Upper lobe of left lung (tissue), 6 donors: ENCODE results near the gene MAML2. TPM values are rescaled to one million over a fixed set of nuclear protein-coding genes. Genes with fewer than 3 reads are reported as not detected.
A peak's percentile ranks its signal among the peaks of the same experiment; 100 is the strongest.

ENCODE experiments used
- ATAC-seq, 2 donors: fragments of 200-7000 bp; cut with Tn5 transposase; one replicate each; pipeline ENCODE4 v1.9.1; 2022; ENCODE audit warnings: mild to moderate bottlenecking in 2 of 2, moderate library complexity in 2 of 2; ENCODE audit not compliant: low FRiP score in 2 of 2
- DNase-seq, 2 donors: peaks; one replicate each; pipeline ENCODE4 v3.0.0-alpha.2; 2019 to 2020
- H3K27ac ChIP-seq, 4 donors: fragments of 200-600 bp; sonication (generic); one replicate each; pipeline ENCODE4 v1.5.1; 2016 to 2019
- H3K27me3 ChIP-seq, 4 donors: fragments of 200-600 bp; sonication (generic); one replicate each; pipeline ENCODE4 v1.5.1; 2017 to 2019
- H3K36me3 ChIP-seq, 4 donors: fragments of 200-600 bp; sonication (generic); one replicate each; pipeline ENCODE4 v1.5.1; 2016 to 2019
- H3K4me1 ChIP-seq, 4 donors: fragments of 200-600 bp; sonication (generic); one replicate each; pipeline ENCODE4 v1.5.1; 2018 to 2019
- H3K4me3 ChIP-seq, 4 donors: fragments of 200-600 bp; sonication (generic); one replicate each; pipeline ENCODE4 v1.5.1; 2017 to 2019; ENCODE audit warnings: mild to moderate bottlenecking in 2 of 4, moderate library complexity in 1 of 4
- H3K9me3 ChIP-seq, 4 donors: fragments of 200-600 bp; sonication (generic); one replicate each; pipeline ENCODE4 v1.5.1; 2018 to 2019
- EP300 ChIP-seq, 4 donors: sonication (generic); formaldehyde crosslinking; IDR thresholded peaks; one replicate each; pipeline ENCODE4 v1.5.1; 2017; ENCODE audit warnings: antibody characterized with exemption in 4 of 4, control low read depth in 2 of 4
- POLR2A ChIP-seq, 4 donors: fragments of 450-650 bp; IDR thresholded peaks; one replicate each; pipeline ENCODE4 v1.5.1; 2016 to 2017; ENCODE audit warnings: antibody characterized with exemption in 4 of 4, mild to moderate bottlenecking in 2 of 4
- POLR2AphosphoS5 ChIP-seq, 2 donors: sonication (generic); formaldehyde crosslinking; IDR thresholded peaks; one replicate each; pipeline ENCODE4 v1.5.1; 2017; ENCODE audit warnings: antibody characterized with exemption in 2 of 2
- WGBS, 2 donors: methylation state at CpG; one replicate each; pipeline ENCODE4 v1.1.5; 2017 to 2018; 5-methylcytosine and 5-hydroxymethylcytosine counted together
- total RNA-seq, 6 donors: library from RNA; depleted of rRNA in 4 of 6; stranded (reverse); fragments of >200 nt in 4 of 6; gene quantifications; one replicate each; pipeline versions ENCODE4 v1.1.0 to v1.2.1, GENCODE V29; 2016 to 2021
- TF ChIP-seq, protein P1 (sequence below), 6 experiments: fragments of 450-650 bp in 4 of 6; fragments of 200-600 bp in 2 of 6; sonication (generic) in 2 of 6; IDR thresholded peaks; one replicate each; pipeline ENCODE4 v1.5.1; 2016 to 2019; ENCODE audit warnings: antibody characterized with exemption in 6 of 6
- donor health status: DM: no; HTN: no; CAD: no; lungs with moderate emphysema.
- donor health status: DM: no; HTN: yes; CAD: no; lungs with severe emphysema.

MAML2 gene
- total RNA-seq, 6 donors from 2014 or later = 19.5 to 36.6 (median 26.3) TPM

DNA sequence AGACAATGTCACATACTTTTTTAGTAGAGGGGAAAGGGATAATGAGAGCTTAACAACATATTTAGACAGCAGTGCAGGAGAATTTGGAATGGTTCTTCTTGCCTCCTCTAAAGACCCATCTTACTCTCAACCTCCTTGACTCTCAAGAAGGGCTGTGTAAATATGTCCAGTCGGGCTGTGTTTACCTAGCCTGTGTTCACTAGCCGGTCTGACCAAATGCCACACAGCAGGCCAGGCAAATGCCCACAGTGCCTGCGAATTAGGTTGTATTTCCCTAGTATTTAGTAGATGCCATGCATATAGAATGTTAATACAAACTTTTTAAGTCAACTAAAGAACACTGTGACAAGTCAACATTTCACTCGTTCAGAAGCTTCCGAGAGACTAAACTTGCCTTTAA, 367.7 kb downstream of the MAML2 start:
- no peak for TF ChIP-seq EP300 (IDR thresholded peaks at IDR 0.05)
- no peak for TF ChIP-seq POLR2AphosphoS5 (IDR thresholded peaks at IDR 0.05)
- TF ChIP-seq, protein P1, sequence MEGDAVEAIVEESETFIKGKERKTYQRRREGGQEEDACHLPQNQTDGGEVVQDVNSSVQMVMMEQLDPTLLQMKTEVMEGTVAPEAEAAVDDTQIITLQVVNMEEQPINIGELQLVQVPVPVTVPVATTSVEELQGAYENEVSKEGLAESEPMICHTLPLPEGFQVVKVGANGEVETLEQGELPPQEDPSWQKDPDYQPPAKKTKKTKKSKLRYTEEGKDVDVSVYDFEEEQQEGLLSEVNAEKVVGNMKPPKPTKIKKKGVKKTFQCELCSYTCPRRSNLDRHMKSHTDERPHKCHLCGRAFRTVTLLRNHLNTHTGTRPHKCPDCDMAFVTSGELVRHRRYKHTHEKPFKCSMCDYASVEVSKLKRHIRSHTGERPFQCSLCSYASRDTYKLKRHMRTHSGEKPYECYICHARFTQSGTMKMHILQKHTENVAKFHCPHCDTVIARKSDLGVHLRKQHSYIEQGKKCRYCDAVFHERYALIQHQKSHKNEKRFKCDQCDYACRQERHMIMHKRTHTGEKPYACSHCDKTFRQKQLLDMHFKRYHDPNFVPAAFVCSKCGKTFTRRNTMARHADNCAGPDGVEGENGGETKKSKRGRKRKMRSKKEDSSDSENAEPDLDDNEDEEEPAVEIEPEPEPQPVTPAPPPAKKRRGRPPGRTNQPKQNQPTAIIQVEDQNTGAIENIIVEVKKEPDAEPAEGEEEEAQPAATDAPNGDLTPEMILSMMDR (IDR thresholded peaks at IDR 0.05) = no peak
- TF ChIP-seq POLR2A (IDR thresholded peaks at IDR 0.05) = no peak
- no peak overlapping the region for H3K4me3 ChIP-seq
- H3K9me3 ChIP-seq = no peaks in the 10 kb centered on the region
- no peaks in the 10 kb centered on the region for H3K27me3 ChIP-seq
- H3K4me1 ChIP-seq = no peaks in the 10 kb centered on the region
- 64 to 78% methylated on average over 5 of the region's 5 CpGs for WGBS, 2 donors
- DNase-seq (peak in 1 of 2 donors; percentile 51), ATAC-seq (no peak)
- no peak overlapping the region for H3K27ac ChIP-seq
- peaks cover 0 to 16% (median 9%) of the 10 kb centered on the region in 4 donors for H3K36me3 ChIP-seq

DNA sequence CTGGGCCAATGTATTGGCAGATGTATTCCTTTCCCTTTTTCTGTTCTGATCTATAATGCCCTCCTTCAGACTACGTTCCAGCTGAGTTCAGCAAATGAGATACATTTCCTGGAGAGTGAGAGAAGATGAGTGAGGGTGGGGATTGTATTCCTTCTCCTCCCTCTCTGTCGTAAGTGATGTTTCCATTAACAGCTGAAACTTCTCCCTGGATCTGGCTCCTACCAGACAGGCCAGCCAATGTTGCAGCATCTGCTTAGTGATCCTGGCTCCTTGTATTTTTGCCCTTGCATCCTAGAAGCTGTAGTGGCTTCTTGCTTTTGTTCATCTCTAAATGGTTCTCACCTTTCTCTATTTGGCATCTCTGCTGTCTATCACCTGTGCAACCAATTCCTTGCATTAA, 370.9 kb downstream of the MAML2 start:
- Histone ChIP-seq H3K4me1 (no peaks in the 10 kb centered on the region), H3K4me3 (no peak overlapping the region), H3K9me3 (no peaks in the 10 kb centered on the region), H3K27me3 (no peaks in the 10 kb centered on the region), H3K36me3 (no peaks in the 10 kb centered on the region), H3K27ac (no peak overlapping the region)
- ATAC-seq (no peak), DNase-seq (no peak)
- TF ChIP-seq POLR2A (IDR thresholded peaks at IDR 0.05) (no peak), EP300 (IDR thresholded peaks at IDR 0.05) (no peak), POLR2AphosphoS5 (IDR thresholded peaks at IDR 0.05) (no peak)
- TF ChIP-seq, protein P1 (IDR thresholded peaks at IDR 0.05) = no peak
- WGBS, 2 donors = 58 to 69% methylated on average over 2 of the region's 2 CpGs

DNA sequence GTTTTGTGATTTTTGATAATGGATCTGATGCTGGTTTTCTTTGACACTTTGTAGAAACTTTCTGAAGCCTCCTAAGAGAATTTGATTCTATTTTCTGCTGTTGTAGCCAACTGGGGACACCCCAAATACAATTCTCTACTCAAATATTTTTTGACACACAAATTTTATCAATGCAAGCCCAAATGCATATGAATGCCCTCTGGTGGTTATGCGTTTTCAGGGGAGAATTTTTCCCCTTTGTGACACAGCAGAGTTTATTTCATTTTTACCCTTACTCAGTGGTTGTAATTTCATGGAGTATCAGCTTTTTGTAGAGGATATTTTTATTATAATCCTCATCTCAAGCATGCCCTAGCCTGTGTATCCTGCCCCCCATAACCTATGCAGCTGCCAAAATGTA, 374.4 kb downstream of the MAML2 start:
- H3K4me1 ChIP-seq = no peaks in the 10 kb centered on the region
- no peak for ATAC-seq
- no peak overlapping the region for H3K27ac ChIP-seq
- no peaks in the 10 kb centered on the region for H3K9me3 ChIP-seq
- no peak for TF ChIP-seq POLR2A (IDR thresholded peaks at IDR 0.05)
- TF ChIP-seq EP300 (IDR thresholded peaks at IDR 0.05) = no peak
- no peak for TF ChIP-seq POLR2AphosphoS5 (IDR thresholded peaks at IDR 0.05)
- TF ChIP-seq, protein P1 (IDR thresholded peaks at IDR 0.05) = no peak
- H3K4me3 ChIP-seq = no peak overlapping the region
- H3K36me3 ChIP-seq = no peaks in the 10 kb centered on the region
- 83 to 91% methylated on average over 1 of the region's 1 CpG for WGBS, 2 donors
- no peak for DNase-seq
- no peaks in the 10 kb centered on the region for H3K27me3 ChIP-seq

DNA sequence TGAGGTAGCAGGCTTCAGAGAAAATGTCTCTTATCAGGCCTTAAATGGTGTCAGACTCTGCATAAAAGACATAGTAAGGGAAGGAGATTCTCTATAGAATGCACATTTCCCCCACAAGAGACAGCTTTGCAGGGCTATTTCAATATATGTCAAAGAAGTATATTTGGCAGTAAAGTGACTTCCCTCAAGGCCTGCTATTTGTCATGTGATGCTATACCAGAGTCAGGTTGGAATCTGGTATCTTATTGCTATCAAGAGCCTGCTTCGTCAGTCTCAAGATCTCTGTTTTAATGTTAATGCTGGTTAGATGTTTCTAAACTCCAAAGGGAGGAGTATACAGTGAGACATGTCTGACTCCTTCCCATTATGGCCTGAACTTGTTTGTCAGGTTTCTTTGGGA, 378.7 kb downstream of the MAML2 start:
- H3K36me3 ChIP-seq = no peaks in the 10 kb centered on the region
- no peak overlapping the region for H3K27ac ChIP-seq
- 78 to 96% methylated on average over 1 of the region's 1 CpG for WGBS, 2 donors
- TF ChIP-seq POLR2AphosphoS5 (IDR thresholded peaks at IDR 0.05) = no peak
- TF ChIP-seq, protein P1 (IDR thresholded peaks at IDR 0.05) = no peak
- TF ChIP-seq POLR2A (IDR thresholded peaks at IDR 0.05) = no peak
- TF ChIP-seq EP300 (IDR thresholded peaks at IDR 0.05) = no peak
- ATAC-seq = no peak
- no peaks in the 10 kb centered on the region for H3K9me3 ChIP-seq
- no peaks in the 10 kb centered on the region for H3K4me1 ChIP-seq
- H3K27me3 ChIP-seq = no peaks in the 10 kb centered on the region
- no peak overlapping the region for H3K4me3 ChIP-seq
- no peak for DNase-seq

DNA sequence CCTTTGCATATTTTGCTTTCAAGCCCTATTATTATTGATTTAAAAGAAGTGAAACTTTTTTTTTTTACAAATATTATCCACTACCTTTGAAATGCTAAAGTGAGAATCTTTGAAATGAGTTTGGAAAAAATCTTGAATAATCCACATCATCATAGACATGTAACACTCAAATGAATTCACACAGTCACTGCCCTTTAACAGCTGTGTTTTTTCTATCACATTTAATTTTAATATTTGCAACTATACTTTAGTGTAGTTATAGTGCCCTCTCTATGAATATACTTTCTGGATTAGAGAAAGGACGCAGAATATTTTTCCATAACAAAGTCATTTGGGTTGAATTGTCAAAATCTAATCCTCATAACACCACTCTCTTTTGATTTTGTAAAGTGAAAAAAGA, 381.2 kb downstream of the MAML2 start:
- Histone ChIP-seq H3K27me3 (no peaks in the 10 kb centered on the region), H3K4me3 (no peak overlapping the region), H3K9me3 (no peaks in the 10 kb centered on the region), H3K36me3 (no peaks in the 10 kb centered on the region), H3K27ac (no peak overlapping the region), H3K4me1 (no peaks in the 10 kb centered on the region)
- 84 to 92% methylated on average over 1 of the region's 1 CpG for WGBS, 2 donors
- TF ChIP-seq POLR2A (IDR thresholded peaks at IDR 0.05) (no peak), EP300 (IDR thresholded peaks at IDR 0.05) (no peak), POLR2AphosphoS5 (IDR thresholded peaks at IDR 0.05) (no peak)
- TF ChIP-seq, protein P1 (IDR thresholded peaks at IDR 0.05) = no peak
- DNase-seq (no peak), ATAC-seq (no peak)
